H1 (cell line): ENCODE data around the gene TFR2. TPM values are rescaled to one million over a fixed set of nuclear protein-coding genes. Genes with fewer than 3 reads are reported as not detected.

Experiments
- CTCF ChIA-PET: fragments of 300-600 bp; sonication (Branson Sonifier 250); formaldehyde crosslinking; loops from one replicate; lab custom pipeline; 2021; ENCODE audit not compliant: partially characterized antibody; lab: Charles Lee
- POLR2A ChIA-PET: fragments of 300-600 bp; sonication (Branson Sonifier 250); formaldehyde crosslinking; loops from one replicate; lab custom pipeline; 2021; ENCODE audit warnings: inconsistent platforms; ENCODE audit not compliant: partially characterized antibody; lab: Charles Lee
- DNase-seq, 2 experiments: peaks; one replicate each; pipeline versions ENCODE4 v3.0.0 to v3.0.0-alpha.2; 2010 to 2022; ENCODE audit warnings: low spot score in 2 of 2, low read depth in 1 of 2, mixed read lengths in 1 of 2
- FAIRE-seq: peaks from 2 replicates; lab custom pipeline; 2011; peaks lifted over from hg19 to GRCh38; lab: Jason Lieb, UNC
- H2AFZ ChIP-seq: 2 replicates; pipeline ENCODE4 v1.8.1; 2012; ENCODE audit warnings: low read length, inconsistent platforms
- H2AK5ac ChIP-seq: 2 replicates; pipeline ENCODE4 v1.6.1; 2013; ENCODE audit warnings: low read depth, low read length
- H2BK120ac ChIP-seq: replicated peaks from 2 replicates; pipeline ENCODE3; 2013; ENCODE audit warnings: low read depth, low read length, inconsistent platforms
- H2BK12ac ChIP-seq: 2 replicates; pipeline ENCODE4 v1.6.1; 2013; ENCODE audit warnings: low read depth, low read length
- H2BK15ac ChIP-seq: 2 replicates; pipeline ENCODE4 v1.6.1; 2013; ENCODE audit warnings: low read length
- H2BK20ac ChIP-seq: 2 replicates; pipeline ENCODE4 v1.6.1; 2013; ENCODE audit warnings: low read length
- H2BK5ac ChIP-seq: 2 replicates; pipeline ENCODE4 v1.6.1; 2013; ENCODE audit warnings: low read depth, low read length
- H3K14ac ChIP-seq: 2 replicates; pipeline ENCODE4 v1.6.1; 2013; ENCODE audit warnings: inconsistent platforms; ENCODE audit not compliant: insufficient read length
- H3K18ac ChIP-seq: 2 replicates; pipeline ENCODE4 v1.6.1; 2013; ENCODE audit warnings: low read length; ENCODE audit errors: extremely low read depth
- H3K23ac ChIP-seq: 2 replicates; pipeline ENCODE4 v1.6.1; 2013; ENCODE audit warnings: inconsistent platforms; ENCODE audit not compliant: insufficient read length
- H3K23me2 ChIP-seq: 2 replicates; pipeline ENCODE4 v1.6.1; 2013; ENCODE audit warnings: low read depth, low read length
- H3K27ac ChIP-seq: 2 replicates; pipeline ENCODE4 v1.6.1; 2011; ENCODE audit warnings: low read depth, low read length, inconsistent platforms
- H3K27me3 ChIP-seq, 4 experiments: replicated peaks in 1 of 4; 1 replicate in 1 of 4; 2 replicates in 3 of 4; pipeline versions ENCODE4 v1.6.1 to v1.8.1; 2011 to 2013; ENCODE audit warnings: low read length in 3 of 4, mild to moderate bottlenecking in 3 of 4, inconsistent platforms in 2 of 4, mixed read lengths in 2 of 4, moderate library complexity in 1 of 4; ENCODE audit not compliant: control insufficient read depth in 3 of 4, insufficient read depth in 3 of 4; ENCODE audit errors: extremely low read depth in 1 of 4
- H3K36me3 ChIP-seq, 4 experiments: 2 replicates each; pipeline versions ENCODE4 v1.6.1 to v1.8.1; 2011 to 2013; ENCODE audit warnings: mild to moderate bottlenecking in 4 of 4, low read length in 3 of 4, moderate library complexity in 2 of 4, control low read depth in 1 of 4, inconsistent platforms in 1 of 4; ENCODE audit not compliant: insufficient read depth in 4 of 4, control insufficient read depth in 2 of 4
- H3K4ac ChIP-seq: replicated peaks from 2 replicates; pipeline ENCODE3; 2013; ENCODE audit warnings: low read length, low read depth, mixed read lengths, inconsistent platforms; ENCODE audit not compliant: insufficient read length
- H3K4me1 ChIP-seq, 4 experiments: replicated peaks in 1 of 4; 1 replicate in 1 of 4; 2 replicates in 3 of 4; pipeline versions ENCODE4 v1.6.1 to v1.8.1; 2011 to 2013; ENCODE audit warnings: low read length in 3 of 4, inconsistent platforms in 2 of 4, mixed read lengths in 1 of 4; ENCODE audit not compliant: insufficient read depth in 4 of 4, control insufficient read depth in 3 of 4
- H3K4me2 ChIP-seq, 2 experiments: 2 replicates each; pipeline versions ENCODE4 v1.6.1 to v1.8.1; 2011 to 2013; ENCODE audit warnings: low read depth in 2 of 2, low read length in 2 of 2, control low read depth in 1 of 2, inconsistent platforms in 1 of 2, mild to moderate bottlenecking in 1 of 2; ENCODE audit not compliant: insufficient read depth in 1 of 2
- H3K4me3 ChIP-seq, 4 experiments: fragments of 200-600, 300-600 bp in 1 of 4; sonication (generic), shearing (Covaris generic), sonication (Bioruptor Twin) in 1 of 4; 2 replicates each; pipeline versions ENCODE4 v1.5.1 to v1.8.1; 2011 to 2016; ENCODE audit warnings: low read length in 4 of 4, low read depth in 3 of 4, control low read depth in 2 of 4, inconsistent platforms in 2 of 4, mild to moderate bottlenecking in 2 of 4, mixed read lengths in 1 of 4, moderate library complexity in 1 of 4; ENCODE audit not compliant: insufficient read depth in 2 of 4; ENCODE audit errors: extremely low read depth in 1 of 4
- H3K56ac ChIP-seq: replicated peaks from 2 replicates; pipeline ENCODE3; 2013; ENCODE audit warnings: low read depth, mild to moderate bottlenecking, mixed read lengths, low read length, inconsistent platforms; ENCODE audit not compliant: insufficient read length
- H3K79me1 ChIP-seq: 2 replicates; pipeline ENCODE4 v1.6.1; 2013; ENCODE audit warnings: low read depth, low read length, control low read depth
- H3K79me2 ChIP-seq, 2 experiments: 2 replicates each; pipeline versions ENCODE4 v1.6.1 to v1.8.1; 2012 to 2013; ENCODE audit warnings: low read length in 2 of 2, mild to moderate bottlenecking in 2 of 2, inconsistent platforms in 1 of 2; ENCODE audit not compliant: insufficient read depth in 2 of 2, control insufficient read depth in 1 of 2
- H3K9ac ChIP-seq, 4 experiments: replicated peaks in 1 of 4; 1 replicate in 1 of 4; 2 replicates in 3 of 4; pipeline versions ENCODE4 v1.6.1 to v1.8.1; 2011 to 2013; ENCODE audit warnings: low read depth in 3 of 4, low read length in 3 of 4, control low read depth in 2 of 4, mild to moderate bottlenecking in 2 of 4, moderate library complexity in 2 of 4, inconsistent platforms in 1 of 4; ENCODE audit errors: extremely low read depth in 1 of 4
- H3K9me3 ChIP-seq, 2 experiments: 2 replicates each; pipeline versions ENCODE4 v1.6.1 to v1.8.1; 2012 to 2013; ENCODE audit warnings: mild to moderate bottlenecking in 2 of 2, moderate library complexity in 2 of 2, control low read depth in 1 of 2, inconsistent platforms in 1 of 2, low read depth in 1 of 2, low read length in 1 of 2, mixed read lengths in 1 of 2; ENCODE audit not compliant: insufficient read depth in 2 of 2
- H4K20me1 ChIP-seq, 2 experiments: replicated peaks in 1 of 2; 2 replicates each; pipeline versions ENCODE3 to v1.8.1; 2011 to 2013; ENCODE audit warnings: inconsistent platforms in 2 of 2, low read length in 2 of 2, mild to moderate bottlenecking in 1 of 2; ENCODE audit not compliant: insufficient read depth in 2 of 2, control insufficient read depth in 1 of 2
- H4K5ac ChIP-seq: 2 replicates; pipeline ENCODE4 v1.6.1; 2013; ENCODE audit warnings: low read length, low read depth, mixed read lengths, inconsistent platforms; ENCODE audit not compliant: insufficient read length
- H4K8ac ChIP-seq: 2 replicates; pipeline ENCODE4 v1.8.0; 2013; ENCODE audit warnings: mild to moderate bottlenecking, moderate library complexity, low read length, inconsistent platforms; ENCODE audit not compliant: insufficient read depth; ENCODE audit errors: extremely low read depth
- H4K91ac ChIP-seq: replicated peaks from 2 replicates; pipeline ENCODE3; 2013; ENCODE audit warnings: low read length, mixed read lengths, inconsistent platforms; ENCODE audit not compliant: insufficient read length
- E2F6 ChIP-seq: IDR thresholded peaks from 2 replicates; pipeline ENCODE4 v1.6.1; 2012; ENCODE audit warnings: inconsistent platforms
- GABPA ChIP-seq: IDR thresholded peaks from 2 replicates; pipeline ENCODE4 v1.6.1; 2011; ENCODE audit warnings: mild to moderate bottlenecking, low read length, moderate library complexity, borderline replicate concordance; ENCODE audit not compliant: insufficient read depth
- JUND ChIP-seq: IDR thresholded peaks from 2 replicates; pipeline ENCODE4 v1.6.1; 2011; ENCODE audit warnings: mild to moderate bottlenecking, improper control_type of control experiment, low read length
- KDM4A ChIP-seq: IDR thresholded peaks from one replicate; pipeline ENCODE4 v1.7.1; 2012; ENCODE audit warnings: low read depth, mild to moderate bottlenecking, moderate library complexity, low read length, inconsistent platforms; ENCODE audit not compliant: severe bottlenecking
- NRF1 ChIP-seq: IDR thresholded peaks from 2 replicates; pipeline ENCODE4 v1.6.1; 2011; ENCODE audit warnings: mild to moderate bottlenecking, low read depth, low read length, improper control_type of control experiment
- SIN3A ChIP-seq, 2 experiments: IDR thresholded peaks in 1 of 2; conservative IDR thresholded peaks in 1 of 2; 2 replicates each; pipeline ENCODE4 v1.6.1; 2011 to 2012; ENCODE audit warnings: low read length in 2 of 2, improper control_type of control experiment in 1 of 2, low read depth in 1 of 2, mild to moderate bottlenecking in 1 of 2
- TBP ChIP-seq: IDR thresholded peaks from 2 replicates; pipeline ENCODE4 v1.6.1; 2011; ENCODE audit warnings: low read depth, low read length, improper control_type of control experiment
- WGBS, 2 experiments: shearing (Covaris generic) in 1 of 2; methylation state at CpG; one replicate each; pipeline versions ENCODE4 v1.1.6 to v1.1.7; 2013 to 2015; ENCODE audit warnings: low lambda C conversion rate in 2 of 2, mixed read lengths in 2 of 2, inconsistent platforms in 1 of 2, low coverage in 1 of 2, missing lambda C conversion rate in 1 of 2; ENCODE audit not compliant: insufficient replicate concordance in 2 of 2, insufficient coverage in 1 of 2, insufficient read length in 1 of 2; ENCODE audit errors: extremely low coverage in 1 of 2, missing lambda C conversion rate in 1 of 2; 5-methylcytosine and 5-hydroxymethylcytosine counted together
- polyA plus RNA-seq, 7 experiments: library from polyadenylated mRNA; depleted of rRNA in 3 of 7; stranded (reverse) in 5 of 7; unstranded in 2 of 7; fragments of >200 nt in 5 of 7; fragments of 200-250 nt in 2 of 7; gene quantifications; 1 replicate in 5 of 7; 2 replicates in 1 of 7; 4 replicates in 1 of 7; pipeline versions ENCODE4 v1.2.1 to v1.2.3, GENCODE V29; 2011 to 2013; ENCODE audit warnings: missing spikeins in 2 of 7, mixed read lengths in 2 of 7
- total RNA-seq: library from RNA; stranded (reverse); fragmentation: NEBNext Ultra II Directional; extraction: Animal tissue kit (Norgen Biotek cat#: 25700); gene quantifications from 2 replicates; pipeline ENCODE4 v1.2.1, GENCODE V29; 2021
- TF ChIP-seq, protein P1 (sequence below): IDR thresholded peaks from 2 replicates; pipeline ENCODE4 v1.6.1; 2012; ENCODE audit warnings: inconsistent platforms

TFR2 gene
- total and polyA plus RNA-seq, 2 of the 8 experiments (the other 6 are each of a cell fraction or from before 2014, with no cell fraction given): 4.6 to 5.7 TPM

- H3K56ac ChIP-seq: no peak overlapping the region
- FAIRE-seq (no peak), DNase-seq (peak in 1 of 2 experiments; percentile 79)
- peak overlapping the region in 1 of 4 experiments; percentile 27; a peak in 2 of 7 replicates for H3K9ac ChIP-seq
- H3K14ac ChIP-seq: no peak overlapping the region
- POLR2A ChIA-PET: interaction anchor here (0.7 to 8.9 kb wide), 13 partner anchors 10 to 247 kb away, joined by 3 to 172 read pairs (median 3); partner anchors contain the start of genes FBXO24, GIGYF1, LRCH4 and SLC12A9
- H2AK5ac ChIP-seq: no peak overlapping the region
- H3K4ac ChIP-seq: no peak overlapping the region
- H3K18ac ChIP-seq: peak overlapping the region; percentile 48
- CTCF ChIA-PET: interaction anchor here (0.8 to 5.4 kb wide), 16 partner anchors 9 to 247 kb away, joined by 3 to 39 read pairs (median 4); partner anchors contain the start of genes FBXO24, GIGYF1, LRCH4 and SLC12A9
- no peaks in the 10 kb centered on the region for H3K9me3 ChIP-seq
- H3K23ac ChIP-seq: no peak overlapping the region
- H3K4me1 ChIP-seq: peaks cover 0 to 29% (median 19%) of the 10 kb centered on the region in 4 experiments; a peak in 6 of 7 replicates
- peaks cover 25% of the 10 kb centered on the region for H3K23me2 ChIP-seq
- 0 out of 2 replicates have a peak, but pooled peaks cover 4% of the 10 kb centered on the region for H3K79me1 ChIP-seq
- H3K27ac ChIP-seq: no peak overlapping the region
- peak overlapping the region; percentile 40 for H4K5ac ChIP-seq
- no peak overlapping the region for H2BK15ac ChIP-seq
- H2BK5ac ChIP-seq: no peak overlapping the region
- no peak overlapping the region for H2BK120ac ChIP-seq
- no peak overlapping the region for H2BK20ac ChIP-seq
- peak overlapping the region; percentile 29; the same call in 1 of the 2 replicates for H2AFZ ChIP-seq
- H4K8ac ChIP-seq: peak overlapping the region; percentile 72
- H3K36me3 ChIP-seq: peaks cover 0 to 7% (median under 1%) of the 10 kb centered on the region in 4 experiments; a peak in 3 of 8 replicates
- H3K4me3 ChIP-seq: peak overlapping the region; percentile 61 to 82 (median 76)
- no peaks in the 10 kb centered on the region for H4K20me1 ChIP-seq
- H3K4me2 ChIP-seq: peak overlapping the region; percentile 98
- H4K91ac ChIP-seq: no peak overlapping the region
- H2BK12ac ChIP-seq: 0 out of 2 replicates have a peak overlapping the region, but pooled peaks have one; percentile 27
- H3K27me3 ChIP-seq: peaks cover 0 to 10% (median 4%) of the 10 kb centered on the region in 4 experiments; a peak in 2 of 7 replicates
- 5% methylated on average over 59 of the region's 68 CpGs; no CpG with 5 or more reads in 1 of the 2 experiments for WGBS, 2 experiments
- H3K79me2 ChIP-seq: peaks cover 0 to 6% of the 10 kb centered on the region in 2 experiments; a peak in 1 of 4 replicates
- TF ChIP-seq GABPA (no peak), TBP (no peak), NRF1 (no peak), KDM4A (peak; percentile 59), JUND (no peak), E2F6 (peak; percentile 67), SIN3A (conservative IDR thresholded peaks at IDR 0.05 in 1 of 2, IDR thresholded peaks at IDR 0.05 in 1 of 2; ENCODE audit: low read depth in 1 of 2, low read length in 2 of 2) (peak in 1 of 2 experiments; percentile 10; a peak in 1 of 4 replicates)
- TF ChIP-seq, protein P1, sequence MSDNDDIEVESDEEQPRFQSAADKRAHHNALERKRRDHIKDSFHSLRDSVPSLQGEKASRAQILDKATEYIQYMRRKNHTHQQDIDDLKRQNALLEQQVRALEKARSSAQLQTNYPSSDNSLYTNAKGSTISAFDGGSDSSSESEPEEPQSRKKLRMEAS: peak; percentile 66
Observed at GRCh38 chr7:100604976-100605911, 36.1 kb downstream of the TFR2 start.
